GM12878 (cell line): ENCODE results near the gene DGKK. TPM values are rescaled to one million over a fixed set of nuclear protein-coding genes. Genes with fewer than 3 reads are reported as not detected.

Experiments used
- ATAC-seq: fragments of 200-7000 bp; cut with Tn5 transposase; 3 replicates; pipeline ENCODE4 v1.9.1; 2020; ENCODE audit warnings: mild to moderate bottlenecking, moderate library complexity
- BruUV-seq: library from RNA; stranded (reverse); fragments of 400-500 nt; replicated peaks from 2 replicates; lab custom pipeline; 2021; lab: Mats Ljungman, UMichigan
- CTCF ChIA-PET: fragments of 300-600 bp; sonication (Branson Sonifier 250); formaldehyde crosslinking; extraction: SDS; loops from one replicate; lab custom pipeline; 2021; ENCODE audit warnings: inconsistent platforms; lab: Yijun Ruan, JAX
- POLR2A ChIA-PET: fragments of 350-600 bp; formaldehyde crosslinking; extraction: SDS; loops from one replicate; lab custom pipeline; 2021; ENCODE audit warnings: inconsistent platforms; lab: Charles Lee
- RAD21 ChIA-PET: fragments of 300-600 bp; sonication (Branson Sonifier 250); formaldehyde crosslinking; loops from one replicate; lab custom pipeline; 2023; ENCODE audit warnings: antibody characterized with exemption; ENCODE audit not compliant: unreplicated experiment; lab: Charles Lee
- SMC1A ChIA-PET: fragments of 300-600 bp; sonication (Branson Sonifier 250); formaldehyde crosslinking; loops from one replicate; lab custom pipeline; 2023; ENCODE audit not compliant: unreplicated experiment, uncharacterized antibody; lab: Charles Lee
- DNase-seq: peaks from one replicate; pipeline ENCODE4 v3.0.0-alpha.2; 2011; ENCODE audit warnings: low read depth, low spot score
- FAIRE-seq: peaks from 3 replicates; lab custom pipeline; 2011; peaks lifted over from hg19 to GRCh38; lab: Jason Lieb, UNC
- H2AFZ ChIP-seq: 2 replicates; pipeline ENCODE4 v1.6.0; 2011; ENCODE audit warnings: low read depth, low read length, control low read depth; ENCODE audit not compliant: control insufficient read depth
- H3K27ac ChIP-seq: 2 replicates; pipeline ENCODE4 v1.5.1; 2011; ENCODE audit warnings: control low read depth; ENCODE audit not compliant: control insufficient read depth, insufficient read depth
- H3K27me3 ChIP-seq, 2 experiments: replicated peaks in 1 of 2; 2 replicates each; pipeline versions ENCODE4 v1.6.0 to v1.6.1; 2011; ENCODE audit warnings: low read length in 1 of 2; ENCODE audit not compliant: control insufficient read depth in 2 of 2, insufficient read depth in 2 of 2
- H3K36me3 ChIP-seq, 2 experiments: 2 replicates each; pipeline ENCODE4 v1.5.1; 2011; ENCODE audit warnings: low read length in 1 of 2; ENCODE audit not compliant: control insufficient read depth in 2 of 2, insufficient read depth in 2 of 2
- H3K4me1 ChIP-seq: 2 replicates; pipeline ENCODE4 v1.6.1; 2011; ENCODE audit warnings: mild to moderate bottlenecking, low read length, moderate library complexity, mixed read lengths; ENCODE audit not compliant: control insufficient read depth, insufficient read depth
- H3K4me2 ChIP-seq: 2 replicates; pipeline ENCODE4 v1.6.0; 2011; ENCODE audit warnings: control low read depth; ENCODE audit not compliant: control insufficient read depth, insufficient read depth
- H3K4me3 ChIP-seq: fragments of 200-600 bp; sonication (generic); 2 replicates; pipeline ENCODE4 v1.5.1; 2016
- H3K79me2 ChIP-seq: 2 replicates; pipeline ENCODE4 v1.6.0; 2011; ENCODE audit warnings: low read length; ENCODE audit not compliant: control insufficient read depth, insufficient read depth
- H3K9ac ChIP-seq: 2 replicates; pipeline ENCODE4 v1.8.0; 2011; ENCODE audit warnings: low read length, control low read depth, mixed read lengths; ENCODE audit not compliant: control insufficient read depth, insufficient read depth
- H3K9me3 ChIP-seq: replicated peaks from 3 replicates; pipeline ENCODE4 v1.5.1; 2011; ENCODE audit warnings: mild to moderate bottlenecking, low read length; ENCODE audit not compliant: control insufficient read depth, insufficient read depth
- H4K20me1 ChIP-seq: 2 replicates; pipeline ENCODE4 v1.6.0; 2011; ENCODE audit not compliant: control insufficient read depth, insufficient read depth
- BACH1 ChIP-seq: fragments of 450-650 bp; IDR thresholded peaks from 2 replicates; pipeline ENCODE4 v1.6.1; 2017; ENCODE audit warnings: mild to moderate bottlenecking, borderline replicate concordance
- CEBPB ChIP-seq, 2 experiments: fragments of 150-350 bp in 1 of 2; IDR thresholded peaks; 2 replicates each; pipeline ENCODE4 v1.6.1; 2012 to 2014; ENCODE audit warnings: low read depth in 2 of 2, low read length in 2 of 2, borderline replicate concordance in 1 of 2, inconsistent platforms in 1 of 2
- NRF1 ChIP-seq: conservative IDR thresholded peaks from 2 replicates; pipeline ENCODE4 v1.6.1; 2011; ENCODE audit warnings: mild to moderate bottlenecking, low read depth, low read length, improper control_type of control experiment
- RBBP5 ChIP-seq: fragments of 200-600 bp; sonication (generic); conservative IDR thresholded peaks from 2 replicates; pipeline ENCODE4 v1.6.1; 2016
- RCOR1 ChIP-seq: conservative IDR thresholded peaks from 2 replicates; pipeline ENCODE4 v1.6.1; 2012; ENCODE audit warnings: low read depth, low read length, improper control_type of control experiment
- RFX5 ChIP-seq: IDR thresholded peaks from 2 replicates; pipeline ENCODE4 v1.6.1; 2011; ENCODE audit warnings: low read depth, low read length, improper control_type of control experiment
- SIX5 ChIP-seq: IDR thresholded peaks from 2 replicates; pipeline ENCODE4 v1.6.1; 2011; ENCODE audit warnings: mild to moderate bottlenecking, low read depth, low read length, moderate library complexity; ENCODE audit not compliant: severe bottlenecking
- SMAD1 ChIP-seq: fragments of 450-650 bp; IDR thresholded peaks from 2 replicates; pipeline ENCODE4 v1.6.1; 2018; ENCODE audit warnings: mild to moderate bottlenecking, low read depth; ENCODE audit not compliant: partially characterized antibody
- SMC3 ChIP-seq: IDR thresholded peaks from 2 replicates; pipeline ENCODE4 v1.6.1; 2011; ENCODE audit warnings: low read length, improper control_type of control experiment, borderline replicate concordance
- TCF7 ChIP-seq: IDR thresholded peaks from 2 replicates; pipeline ENCODE4 v1.6.1; 2014; ENCODE audit warnings: antibody characterized with exemption, borderline replicate concordance
- ZNF217 ChIP-seq: fragments of 450-650 bp; IDR thresholded peaks from 2 replicates; pipeline ENCODE4 v1.6.1; 2017; ENCODE audit warnings: antibody characterized with exemption, mild to moderate bottlenecking
- WGBS: methylation state at CpG from one replicate; pipeline ENCODE4 v1.1.6; 2016; ENCODE audit warnings: low lambda C conversion rate; ENCODE audit not compliant: insufficient replicate concordance, insufficient coverage; ENCODE audit errors: missing lambda C conversion rate; 5-methylcytosine and 5-hydroxymethylcytosine counted together
- in situ Hi-C: fragments of 300-500 bp; cut with MboI; formaldehyde crosslinking; loops from 9 replicates; pipeline ENCODE4 v1.14.3; 2018; ENCODE audit warnings: mixed read lengths
- intact Hi-C: fragments of 100-400 bp; cut with micrococcal nuclease; formaldehyde crosslinking; loops from one replicate; pipeline ENCODE4 v1.14.2; 2022; ENCODE audit not compliant: unreplicated experiment
- polyA plus RNA-seq, 11 experiments: library from polyadenylated mRNA; depleted of rRNA in 4 of 11; unstranded in 6 of 11; stranded (reverse) in 5 of 11; fragments of >200 nt; fragmentation: Nextera tagmentation in 4 of 11; fragmentation: Illumina TruSeq in 1 of 11; extraction: Ambion mirVana in 4 of 11; extraction: Trizol in 1 of 11; gene quantifications; 1 replicate in 1 of 11; 2 replicates in 10 of 11; pipeline versions ENCODE4 v1.2.1 to v1.2.3, GENCODE V29; 2011 to 2016; ENCODE audit warnings: inconsistent platforms in 2 of 11, missing spikeins in 2 of 11, low read depth in 1 of 11
- total RNA-seq, 4 experiments: library from RNA; depleted of rRNA in 3 of 4; stranded (reverse); fragments of >200 nt in 3 of 4; fragmentation: Illumina TruSeq in 1 of 4; extraction: Trizol in 1 of 4; gene quantifications; 2 replicates each; pipeline versions ENCODE4 v1.2.1 to v1.2.3, GENCODE V29; 2013 to 2021
- TF ChIP-seq, protein P1 (sequence below): IDR thresholded peaks from 2 replicates; pipeline ENCODE4 v1.6.1; 2012; ENCODE audit warnings: low read depth, low read length, improper control_type of control experiment
- TF ChIP-seq, protein P2 (sequence below): fragments of 450-650 bp; IDR thresholded peaks from 2 replicates; pipeline ENCODE4 v1.6.1; 2016; ENCODE audit warnings: mild to moderate bottlenecking
- TF ChIP-seq, protein P3 (sequence below): fragments of 150-350 bp; IDR thresholded peaks from 2 replicates; pipeline ENCODE4 v1.6.1; 2014; ENCODE audit warnings: mild to moderate bottlenecking, low read depth, low read length

The DGKK gene
- total and polyA plus RNA-seq, 10 of the 15 experiments (the other 5 are each of a cell fraction or from before 2014, with no cell fraction given), result under 0.01 to 0.03 TPM; not detected in 8

DNA sequence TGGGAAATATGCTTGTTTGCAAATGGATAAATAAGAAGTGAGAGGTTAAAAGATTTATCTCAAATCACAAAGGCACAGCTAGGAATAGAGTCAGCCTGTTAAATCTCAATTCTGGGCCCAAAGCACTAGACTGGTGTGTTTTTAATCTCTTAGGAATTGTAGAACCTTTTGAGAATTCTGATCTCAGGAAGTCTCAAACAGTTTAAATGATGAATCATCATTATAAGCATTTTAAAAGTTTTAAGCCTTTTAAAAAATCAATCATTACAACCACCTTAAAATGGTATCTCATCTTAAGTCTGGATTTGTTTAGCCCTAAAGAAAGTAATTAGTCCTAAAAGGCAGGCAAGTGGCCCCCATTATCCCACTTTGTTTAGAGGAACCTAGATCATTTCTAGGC is 17.8 kb downstream of the DGKK start:
- no TSS peak for BruUV-seq
- no peaks in the 10 kb centered on the region for H3K4me1 ChIP-seq
- no peak overlapping the region for H3K27ac ChIP-seq
- no peak for TF ChIP-seq SMC3
- no peak for TF ChIP-seq SIX5
- TF ChIP-seq RCOR1, result no peak
- TF ChIP-seq, protein P1, sequence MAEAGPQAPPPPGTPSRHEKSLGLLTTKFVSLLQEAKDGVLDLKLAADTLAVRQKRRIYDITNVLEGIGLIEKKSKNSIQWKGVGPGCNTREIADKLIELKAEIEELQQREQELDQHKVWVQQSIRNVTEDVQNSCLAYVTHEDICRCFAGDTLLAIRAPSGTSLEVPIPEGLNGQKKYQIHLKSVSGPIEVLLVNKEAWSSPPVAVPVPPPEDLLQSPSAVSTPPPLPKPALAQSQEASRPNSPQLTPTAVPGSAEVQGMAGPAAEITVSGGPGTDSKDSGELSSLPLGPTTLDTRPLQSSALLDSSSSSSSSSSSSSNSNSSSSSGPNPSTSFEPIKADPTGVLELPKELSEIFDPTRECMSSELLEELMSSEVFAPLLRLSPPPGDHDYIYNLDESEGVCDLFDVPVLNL, result no peak
- TF ChIP-seq CEBPB (IDR thresholded peaks at IDR 0.05; ENCODE audit: borderline replicate concordance in 1 of 2, low read depth in 2 of 2, low read length in 2 of 2), result no peak
- TF ChIP-seq TCF7, result no peak
- no peak for TF ChIP-seq ZNF217
- TF ChIP-seq SMAD1, result no peak
- TF ChIP-seq RFX5, result no peak
- TF ChIP-seq, all 136 proteins: peak for 0
- FAIRE-seq, result no peak
- Histone ChIP-seq H3K4me3 (no peak overlapping the region), H3K4me2 (no peak overlapping the region), H3K27me3 (no peaks in the 10 kb centered on the region; a peak in 1 of 4 replicates), H3K36me3 (no peaks in the 10 kb centered on the region), H3K79me2 (no peaks in the 10 kb centered on the region), H3K9me3 (no peaks in the 10 kb centered on the region), H4K20me1 (no peaks in the 10 kb centered on the region), H3K9ac (no peak overlapping the region), H2AFZ (no peak overlapping the region)
- no peak for ATAC-seq
- DNase-seq, result no peak
- in situ Hi-C loops, result no loop called here
- ChIA-PET POLR2A (no interaction called here), RAD21 (no interaction called here), CTCF (no interaction called here), SMC1A (no interaction called here)
- intact Hi-C loops, result no loop called here

DNA sequence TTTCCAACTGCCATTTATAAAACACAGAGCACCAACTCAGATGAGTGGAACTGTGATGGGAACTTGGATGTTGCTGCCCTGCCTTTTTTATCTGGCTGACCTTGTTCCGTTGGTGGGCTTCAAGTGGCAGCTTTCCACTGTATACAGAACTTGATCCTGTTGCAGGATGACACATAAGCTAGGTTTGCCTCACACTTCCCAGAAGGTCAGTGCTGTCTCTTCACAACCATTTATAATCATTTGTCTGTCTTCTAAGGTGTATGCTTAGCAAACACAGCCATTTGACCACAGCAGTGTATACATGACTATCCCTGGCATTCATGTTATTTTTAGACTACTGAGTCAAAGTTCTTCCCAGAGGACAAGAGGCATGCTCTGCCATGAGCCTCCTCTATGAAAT is 20.3 kb downstream of the DGKK start:
- no TSS peak for BruUV-seq
- TF ChIP-seq, protein P2, sequence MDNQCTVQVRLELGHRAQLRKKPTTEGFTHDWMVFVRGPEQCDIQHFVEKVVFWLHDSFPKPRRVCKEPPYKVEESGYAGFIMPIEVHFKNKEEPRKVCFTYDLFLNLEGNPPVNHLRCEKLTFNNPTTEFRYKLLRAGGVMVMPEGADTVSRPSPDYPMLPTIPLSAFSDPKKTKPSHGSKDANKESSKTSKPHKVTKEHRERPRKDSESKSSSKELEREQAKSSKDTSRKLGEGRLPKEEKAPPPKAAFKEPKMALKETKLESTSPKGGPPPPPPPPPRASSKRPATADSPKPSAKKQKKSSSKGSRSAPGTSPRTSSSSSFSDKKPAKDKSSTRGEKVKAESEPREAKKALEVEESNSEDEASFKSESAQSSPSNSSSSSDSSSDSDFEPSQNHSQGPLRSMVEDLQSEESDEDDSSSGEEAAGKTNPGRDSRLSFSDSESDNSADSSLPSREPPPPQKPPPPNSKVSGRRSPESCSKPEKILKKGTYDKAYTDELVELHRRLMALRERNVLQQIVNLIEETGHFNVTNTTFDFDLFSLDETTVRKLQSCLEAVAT, result no peak
- TF ChIP-seq, protein P3, sequence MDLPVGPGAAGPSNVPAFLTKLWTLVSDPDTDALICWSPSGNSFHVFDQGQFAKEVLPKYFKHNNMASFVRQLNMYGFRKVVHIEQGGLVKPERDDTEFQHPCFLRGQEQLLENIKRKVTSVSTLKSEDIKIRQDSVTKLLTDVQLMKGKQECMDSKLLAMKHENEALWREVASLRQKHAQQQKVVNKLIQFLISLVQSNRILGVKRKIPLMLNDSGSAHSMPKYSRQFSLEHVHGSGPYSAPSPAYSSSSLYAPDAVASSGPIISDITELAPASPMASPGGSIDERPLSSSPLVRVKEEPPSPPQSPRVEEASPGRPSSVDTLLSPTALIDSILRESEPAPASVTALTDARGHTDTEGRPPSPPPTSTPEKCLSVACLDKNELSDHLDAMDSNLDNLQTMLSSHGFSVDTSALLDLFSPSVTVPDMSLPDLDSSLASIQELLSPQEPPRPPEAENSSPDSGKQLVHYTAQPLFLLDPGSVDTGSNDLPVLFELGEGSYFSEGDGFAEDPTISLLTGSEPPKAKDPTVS, result no peak
- TF ChIP-seq BACH1 (no peak), NRF1 (no peak), RBBP5 (no peak)
- H4K20me1 ChIP-seq, result no peaks in the 10 kb centered on the region
- H3K9ac ChIP-seq, result no peak overlapping the region
- CTCF ChIA-PET, result no interaction called here
- no peak overlapping the region for H3K4me2 ChIP-seq
- POLR2A ChIA-PET, result no interaction called here
- no peak overlapping the region for H3K4me3 ChIP-seq
- H3K36me3 ChIP-seq, result no peaks in the 10 kb centered on the region
- H3K27ac ChIP-seq, result no peak overlapping the region
- H3K4me1 ChIP-seq, result no peaks in the 10 kb centered on the region
- no peak overlapping the region for H2AFZ ChIP-seq
- SMC1A ChIA-PET, result no interaction called here
- H3K79me2 ChIP-seq, result no peaks in the 10 kb centered on the region
- WGBS, result 0% methylated on average over 1 of the region's 1 CpG
- intact Hi-C loops (no loop called here), in situ Hi-C loops (no loop called here)
- RAD21 ChIA-PET, result no interaction called here
- no peak for DNase-seq
- FAIRE-seq, result no peak
- ATAC-seq, result no peak
- H3K27me3 ChIP-seq, result no peaks in the 10 kb centered on the region; a peak in 1 of 4 replicates
- H3K9me3 ChIP-seq, result no peaks in the 10 kb centered on the region
